ENCODE measurements around the gene DLGAP3.

DNA sequence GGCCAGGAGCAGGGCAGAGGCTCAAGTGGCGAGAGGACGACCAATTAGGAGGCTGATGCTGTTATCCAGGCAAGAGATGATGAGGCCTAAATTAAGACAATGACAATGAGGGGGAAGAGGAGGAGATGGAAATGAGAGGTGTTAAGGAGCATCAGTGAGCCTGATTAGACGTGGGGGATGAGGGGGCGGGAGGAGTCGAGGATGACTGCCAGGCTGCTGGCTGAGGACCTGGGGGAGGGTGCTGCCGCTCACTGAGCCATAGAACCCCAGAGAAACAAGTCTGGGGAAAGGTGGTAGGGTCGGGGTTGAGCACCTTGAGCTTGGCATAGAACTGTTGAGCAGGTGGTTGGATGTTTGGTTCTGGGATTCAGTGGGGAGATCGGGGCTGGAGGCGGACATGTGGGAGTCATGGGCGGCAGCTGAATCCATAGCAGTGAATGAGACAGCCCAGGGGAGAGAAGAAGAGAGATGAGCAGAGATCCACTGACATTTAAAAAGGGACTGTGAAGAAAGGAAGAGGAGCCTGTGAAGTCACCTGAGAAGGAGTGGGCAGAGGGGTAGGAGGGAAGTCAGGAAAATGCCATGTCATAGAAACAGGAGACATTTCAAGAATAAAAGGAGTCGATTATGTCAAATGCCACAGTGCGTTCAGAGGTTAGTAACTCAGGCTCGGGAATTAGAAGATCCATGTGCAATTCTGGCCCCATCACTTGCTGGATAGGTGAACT is 28.5 kb downstream of the DLGAP3 start:
- TF ChIP-seq, protein P1, sequence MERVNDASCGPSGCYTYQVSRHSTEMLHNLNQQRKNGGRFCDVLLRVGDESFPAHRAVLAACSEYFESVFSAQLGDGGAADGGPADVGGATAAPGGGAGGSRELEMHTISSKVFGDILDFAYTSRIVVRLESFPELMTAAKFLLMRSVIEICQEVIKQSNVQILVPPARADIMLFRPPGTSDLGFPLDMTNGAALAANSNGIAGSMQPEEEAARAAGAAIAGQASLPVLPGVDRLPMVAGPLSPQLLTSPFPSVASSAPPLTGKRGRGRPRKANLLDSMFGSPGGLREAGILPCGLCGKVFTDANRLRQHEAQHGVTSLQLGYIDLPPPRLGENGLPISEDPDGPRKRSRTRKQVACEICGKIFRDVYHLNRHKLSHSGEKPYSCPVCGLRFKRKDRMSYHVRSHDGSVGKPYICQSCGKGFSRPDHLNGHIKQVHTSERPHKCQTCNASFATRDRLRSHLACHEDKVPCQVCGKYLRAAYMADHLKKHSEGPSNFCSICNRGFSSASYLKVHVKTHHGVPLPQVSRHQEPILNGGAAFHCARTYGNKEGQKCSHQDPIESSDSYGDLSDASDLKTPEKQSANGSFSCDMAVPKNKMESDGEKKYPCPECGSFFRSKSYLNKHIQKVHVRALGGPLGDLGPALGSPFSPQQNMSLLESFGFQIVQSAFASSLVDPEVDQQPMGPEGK (CRISPR knock-in tag; IDR thresholded peaks at IDR 0.05; ENCODE audit: borderline replicate concordance) = no peak
- TF ChIP-seq CSRNP3 (CRISPR knock-in tag; IDR thresholded peaks at IDR 0.05) (no peak), OSR1 (CRISPR knock-in tag; IDR thresholded peaks at IDR 0.05) (no peak)
